HepG2 (cell line): ENCODE results near the gene FAM228B.

Experiments
- HOXD1 ChIP-seq: sonication (generic); formaldehyde crosslinking; IDR thresholded peaks from 2 replicates; pipeline ENCODE4 v1.5.0; 2020; ENCODE audit warnings: missing genetic modification reagents
- KDM5B ChIP-seq: sonication (generic); formaldehyde crosslinking; IDR thresholded peaks from 2 replicates; pipeline ENCODE4 v1.4.0; 2020; ENCODE audit warnings: missing genetic modification reagents, mild to moderate bottlenecking, borderline replicate concordance
- MTA3 ChIP-seq: sonication (generic); formaldehyde crosslinking; IDR thresholded peaks from 2 replicates; pipeline ENCODE4 v1.4.0; 2020; ENCODE audit warnings: missing genetic modification reagents
- POLR2A ChIP-seq, 2 experiments: IDR thresholded peaks; 2 replicates each; pipeline ENCODE4 v1.6.1; 2011; ENCODE audit warnings: low read depth in 2 of 2, low read length in 2 of 2, mild to moderate bottlenecking in 1 of 2, moderate library complexity in 1 of 2; ENCODE audit not compliant: insufficient read depth in 1 of 2
- SMC3 ChIP-seq: IDR thresholded peaks from 2 replicates; pipeline ENCODE4 v1.6.1; 2011; ENCODE audit warnings: low read length, improper control_type of control experiment
- TGIF2 ChIP-seq: IDR thresholded peaks from 2 replicates; pipeline ENCODE4 v1.6.1; 2016; ENCODE audit warnings: control low read depth, missing compliant biosample characterization
- ZBTB40 ChIP-seq, 2 experiments: fragments of 450-650 bp in 1 of 2; sonication (generic) in 1 of 2; formaldehyde crosslinking in 1 of 2; IDR thresholded peaks; 2 replicates each; pipeline versions ENCODE4 v1.6.1 to v1.8.0; 2016 to 2022; ENCODE audit warnings: antibody characterized with exemption in 1 of 2, mild to moderate bottlenecking in 1 of 2, missing genetic modification reagents in 1 of 2
- ZFP36 ChIP-seq: fragments of 150-350 bp; IDR thresholded peaks from 2 replicates; pipeline ENCODE4 v1.6.1; 2018; ENCODE audit warnings: borderline replicate concordance, low read length, low read depth; ENCODE audit not compliant: partially characterized antibody
- ZFP90 ChIP-seq: sonication (generic); formaldehyde crosslinking; IDR thresholded peaks from 2 replicates; pipeline ENCODE4 v1.8.0; 2022; ENCODE audit warnings: missing genetic modification reagents, mild to moderate bottlenecking, inconsistent platforms, borderline replicate concordance
- ZNF782 ChIP-seq: sonication (generic); formaldehyde crosslinking; IDR thresholded peaks from 2 replicates; pipeline ENCODE4 v1.4.0; 2020; ENCODE audit warnings: missing genetic modification reagents, mild to moderate bottlenecking, borderline replicate concordance

- TF ChIP-seq HOXD1 (CRISPR knock-in tag) (no peak), TGIF2 (CRISPR knock-in tag) (no peak), ZFP90 (CRISPR knock-in tag) (no peak), POLR2A (IDR thresholded peaks at IDR 0.05; ENCODE audit: insufficient read depth in 1 of 2, low read depth in 2 of 2, low read length in 2 of 2) (no peak), KDM5B (no peak), MTA3 (CRISPR knock-in tag) (no peak), ZNF782 (no peak), ZBTB40 (IDR thresholded peaks at IDR 0.05) (no peak), ZBTB40 (CRISPR knock-in tag; IDR thresholded peaks at IDR 0.05) (no peak), ZFP36 (no peak), SMC3 (no peak)
Measured at GRCh38 chr2:24153478-24153877, 30.2 kb downstream of the FAM228B start.
